ENCODE measurements around the gene CISH.

Gene CISH

DNA sequence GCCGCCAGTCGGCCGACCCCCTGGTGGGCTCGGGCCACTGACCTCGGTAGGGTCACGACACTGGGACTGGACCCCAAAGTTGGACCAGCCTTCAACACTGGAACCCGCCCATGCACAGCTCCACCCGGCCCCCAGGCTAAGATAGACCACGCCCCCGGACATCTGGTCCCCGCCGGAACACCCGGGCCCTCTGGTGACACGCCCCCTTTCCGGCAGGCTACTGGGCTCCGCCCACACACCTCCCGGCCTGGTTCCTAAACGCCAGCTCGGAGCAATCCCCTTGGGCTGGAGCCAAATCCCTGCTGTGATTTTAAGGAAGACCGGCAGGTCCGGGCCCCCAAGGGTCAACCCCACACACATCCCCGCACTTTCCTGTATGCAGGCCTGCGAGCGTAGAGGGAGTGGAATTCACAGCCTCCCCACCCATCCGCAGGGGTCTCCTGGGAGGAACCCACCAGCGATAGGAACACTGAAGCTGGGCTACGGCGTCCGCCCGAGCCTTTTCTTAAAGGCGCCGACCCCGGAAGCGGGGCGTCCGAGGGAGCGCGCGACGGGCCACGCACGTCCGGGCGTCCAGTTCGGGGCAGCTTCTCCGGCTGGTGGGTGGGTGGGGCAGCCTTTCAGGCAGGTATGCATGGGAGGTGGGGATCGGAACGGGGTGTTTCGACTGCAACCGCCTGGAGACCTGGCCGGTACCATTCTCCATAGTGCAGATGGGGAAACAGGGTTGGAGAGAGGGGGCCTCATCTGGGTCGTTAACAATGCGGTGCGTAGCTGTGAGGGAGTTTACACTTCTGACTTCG is 42.4 kb downstream of the CISH start, which contains the start of gene HEMK1:
TSS of gene HEMK1 (plus strand) at position 576 of the 803 bp plus-strand sequence. CDS start 1,583 bp downstream, outside the sequence.
- peak; percentile 97 for DNase-seq (ENCODE audit: low spot score)

DNA sequence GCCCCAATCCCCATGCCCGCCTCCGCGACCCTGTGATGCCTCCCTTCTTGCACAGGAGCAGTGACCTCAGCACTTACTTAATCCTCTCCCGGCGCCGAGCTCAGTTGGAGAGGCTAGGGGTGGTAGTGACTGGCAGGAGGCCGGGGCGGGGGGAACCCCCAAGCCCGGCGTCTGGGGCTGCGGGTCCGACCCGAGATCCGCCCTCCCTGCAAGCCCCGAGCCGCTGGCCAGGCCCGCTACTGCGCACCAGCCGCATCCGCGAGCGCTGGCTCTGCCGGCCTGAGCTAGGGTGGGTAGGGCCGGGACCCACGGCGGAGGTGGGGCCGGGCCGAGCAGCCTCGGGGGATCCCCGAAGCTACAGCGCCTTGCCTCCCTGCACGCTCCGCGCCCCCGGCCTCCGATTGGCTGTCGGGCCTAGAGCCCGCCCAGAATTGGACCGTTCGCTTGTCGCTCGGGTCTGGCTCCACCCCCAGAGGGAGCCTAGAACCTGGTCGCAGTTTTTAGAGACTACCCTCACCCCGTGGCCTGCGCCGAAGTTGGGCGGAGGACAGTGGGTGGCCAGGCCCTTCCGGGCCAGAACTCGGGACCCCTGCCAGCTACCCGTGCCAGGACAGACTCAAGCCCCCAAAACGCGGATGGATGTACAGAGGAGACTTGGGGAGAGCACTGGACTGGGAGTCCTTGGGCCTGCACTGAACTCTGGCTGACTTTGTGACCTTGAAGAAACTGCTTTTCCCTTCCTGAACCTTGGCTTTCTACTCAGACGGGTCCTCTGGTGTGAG is 44.0 kb downstream of the CISH start, which contains the start of gene C3orf18:
TSS of gene C3orf18 (minus strand) at position 362 of the 782 bp plus-strand sequence. CDS start 2,048 bp downstream, outside the sequence.
- DNase-seq (ENCODE audit: low spot score), result peak; percentile 77

- DNase-seq (ENCODE audit: low spot score), result no peak
Observed at GRCh38 chr3:50567011-50567385, 44.6 kb downstream of the CISH start.

GRCh38 chr3:50564321-50564720 is 47.3 kb downstream of the CISH start:
- DNase-seq (ENCODE audit: low spot score), result no peak

DNA sequence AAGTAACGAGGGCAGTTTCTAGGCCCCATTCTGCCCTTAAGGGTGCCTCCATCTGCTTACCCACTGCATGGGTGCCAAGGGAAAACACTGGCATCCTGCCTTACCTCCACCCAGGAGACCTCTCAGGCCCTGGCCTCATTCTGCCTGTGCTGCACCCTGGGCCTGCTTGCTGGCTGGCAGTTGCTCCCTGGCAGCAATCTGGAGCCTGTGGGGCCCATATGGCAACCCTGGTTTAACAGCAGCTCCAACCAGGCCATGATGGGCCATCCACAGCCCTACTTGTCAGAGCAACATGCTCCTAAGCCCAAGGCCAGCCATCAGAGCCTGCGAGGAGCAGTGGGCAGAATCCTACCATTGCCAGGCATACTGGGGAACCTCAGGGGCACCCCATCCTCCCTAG is 47.7 kb downstream of the CISH start:
- no peak for DNase-seq (ENCODE audit: low spot score)

DNA sequence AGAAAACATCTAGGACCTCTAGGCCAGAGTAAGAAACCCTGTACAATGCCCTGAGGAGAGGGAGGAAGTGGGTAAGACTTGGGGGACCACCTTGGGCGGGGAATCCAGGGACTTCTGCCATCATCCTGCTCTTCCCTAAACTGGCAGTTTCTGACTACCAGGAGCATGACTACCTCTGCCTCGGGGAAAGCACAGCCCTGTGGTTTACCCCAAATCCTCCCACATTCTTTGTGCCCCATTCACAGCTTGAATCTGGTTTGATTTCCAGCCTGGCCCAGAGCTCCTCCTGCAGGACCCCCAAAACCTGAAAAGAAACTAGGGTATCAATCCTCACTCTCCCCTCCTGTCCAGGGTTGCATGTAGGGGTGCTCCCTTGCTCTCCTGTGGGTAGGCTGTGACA is 48.7 kb downstream of the CISH start:
- no peak for DNase-seq (ENCODE audit: low spot score)

DNA sequence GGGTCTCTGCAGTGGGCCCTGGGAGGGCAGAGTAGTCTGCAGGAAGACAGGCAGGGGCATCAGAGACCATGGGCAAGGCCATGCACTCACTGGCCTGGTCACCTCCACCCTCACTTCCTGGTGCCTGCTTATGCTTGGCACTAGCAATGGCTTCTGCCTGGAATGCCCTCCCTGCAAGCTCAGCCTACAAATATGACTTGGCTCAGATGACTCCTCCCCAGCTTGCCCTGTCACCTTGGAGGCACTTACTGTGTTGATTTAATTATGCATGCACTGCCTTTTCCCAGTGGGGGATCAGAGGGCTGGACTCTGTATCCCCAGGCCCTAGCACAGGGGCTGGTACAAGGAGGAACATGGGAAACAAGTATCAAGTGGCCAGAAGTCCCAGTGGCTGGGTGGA is 51.9 kb downstream of the CISH start:
- no peak for DNase-seq (ENCODE audit: low spot score)

- no peak for DNase-seq (ENCODE audit: low spot score)
Observed at GRCh38 chr3:50557915-50558314, 53.7 kb downstream of the CISH start.

GRCh38 chr3:50557106-50557505 is 54.5 kb downstream of the CISH start:
- no peak for DNase-seq (ENCODE audit: low spot score)
